T-helper 2 cell (primary cell): Measurements from ENCODE around the gene TMIE.

Source experiments
- DNase-seq, 5 experiments: peaks; one replicate each; pipeline versions ENCODE4 v3.0.0 to v3.0.0-alpha.2; 2012 to 2022
- total RNA-seq, 2 donors: gene quantifications; one replicate each; lab custom pipeline; 2026; lab: John Stamatoyannopoulos, UW

The TMIE gene
- total RNA-seq: 1.6 to 3.0 reads per million in 2 donors

- no peak for DNase-seq
Observed at GRCh38 chr3:46701181-46701939, at the start of gene TMIE. Gene TMIE (plus strand): TSS chr3:46701392. CDS start chr3:46701488, 96 bp downstream.

DNA sequence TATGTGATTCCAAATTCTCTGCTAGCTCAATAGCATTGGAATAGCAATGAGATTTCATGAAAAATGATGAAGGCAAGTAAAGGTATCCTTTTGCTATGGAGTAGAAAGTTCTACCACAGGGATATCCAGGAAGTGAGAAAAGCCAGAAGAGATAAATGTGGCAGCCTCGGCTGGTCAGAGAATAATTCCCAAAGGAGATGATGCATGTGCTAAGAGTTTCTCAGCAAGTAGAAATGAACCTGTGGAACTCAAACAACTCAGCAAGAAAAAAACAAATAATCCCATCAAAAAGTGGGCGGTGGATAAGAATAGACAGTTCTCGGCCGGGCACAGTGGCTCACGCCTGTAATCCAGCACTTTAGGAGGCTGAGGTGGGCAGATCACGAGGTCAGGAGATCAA is 45.9 kb upstream of the TMIE start:
- no peak for DNase-seq

GRCh38 chr3:46656778-46657556 is 44.2 kb upstream of the TMIE start:
- DNase-seq: no peak

DNA sequence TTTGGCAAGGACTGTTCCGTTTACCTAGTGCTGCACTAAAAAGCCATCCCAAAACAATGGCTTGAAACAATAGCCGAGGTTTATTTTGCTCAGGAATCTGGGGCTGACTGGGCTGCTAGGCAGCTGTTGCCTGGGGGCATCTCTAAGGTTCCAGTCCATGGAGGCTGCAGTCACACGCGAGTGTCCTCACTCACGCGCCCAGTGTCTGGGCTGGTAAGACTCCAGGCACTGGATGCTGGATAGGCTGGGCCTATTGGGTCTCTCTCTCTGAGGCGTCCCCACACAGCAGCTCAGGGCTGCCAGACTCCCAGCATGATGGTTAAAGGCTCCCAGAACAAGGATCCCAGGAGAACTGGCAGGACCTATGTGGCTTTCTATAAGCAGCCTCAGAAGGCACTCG is 41.9 kb upstream of the TMIE start:
- DNase-seq: no peak

- DNase-seq: no peak
Observed at GRCh38 chr3:46660003-46660402, 41.2 kb upstream of the TMIE start.

- DNase-seq: no peak
Observed at GRCh38 chr3:46660543-46661523, 40.4 kb upstream of the TMIE start.

DNA sequence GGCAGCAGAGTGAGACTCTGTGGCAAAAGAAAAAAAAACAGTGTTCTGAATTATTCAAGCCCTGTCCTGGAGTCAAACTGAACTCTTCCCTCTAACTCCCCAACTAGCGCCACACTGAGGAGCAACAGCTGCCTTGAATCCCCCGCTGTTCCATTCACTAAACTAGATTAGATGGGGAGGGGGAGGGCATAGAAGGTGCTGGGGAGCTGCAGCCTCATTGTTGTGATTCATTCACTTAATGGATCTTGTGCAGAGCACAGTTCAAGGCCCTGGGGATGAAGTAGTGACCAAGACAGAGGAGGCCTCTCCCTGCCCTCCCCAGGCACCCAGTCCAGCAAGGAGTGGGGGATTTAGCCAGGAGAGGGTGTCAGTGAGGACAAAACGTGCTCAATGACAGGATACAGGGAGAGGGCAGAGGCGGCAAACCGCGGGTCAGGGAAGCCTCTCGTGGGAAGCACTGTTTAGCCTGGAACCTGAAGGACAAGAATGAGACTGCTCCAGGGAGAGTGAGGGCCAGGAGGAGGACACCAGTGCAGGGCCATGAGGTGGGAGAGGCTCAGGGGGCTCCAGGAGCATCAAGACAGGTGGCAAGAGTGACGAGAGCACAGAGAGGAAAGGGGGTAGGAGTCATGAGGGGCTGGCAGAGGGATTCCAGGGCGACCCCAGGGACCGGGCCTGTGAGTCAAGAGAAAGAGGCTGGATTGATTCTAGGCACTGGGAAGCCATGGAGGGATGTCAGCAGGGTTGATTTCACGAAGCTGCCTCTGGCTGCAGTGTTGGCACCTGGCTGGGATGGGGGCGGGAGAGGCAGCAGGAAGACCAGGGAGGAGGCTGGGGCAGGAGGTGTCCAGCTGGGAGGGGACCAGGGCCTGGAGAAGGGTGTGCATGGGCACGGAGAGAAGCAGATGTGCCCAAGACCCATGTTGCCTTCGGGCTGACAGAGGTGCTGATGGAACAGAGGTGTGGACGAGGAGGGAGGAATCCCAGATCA is 39.1 kb upstream of the TMIE start:
- DNase-seq: no peak

- DNase-seq: no peak
Observed at GRCh38 chr3:46662771-46663551, 38.2 kb upstream of the TMIE start.

DNA sequence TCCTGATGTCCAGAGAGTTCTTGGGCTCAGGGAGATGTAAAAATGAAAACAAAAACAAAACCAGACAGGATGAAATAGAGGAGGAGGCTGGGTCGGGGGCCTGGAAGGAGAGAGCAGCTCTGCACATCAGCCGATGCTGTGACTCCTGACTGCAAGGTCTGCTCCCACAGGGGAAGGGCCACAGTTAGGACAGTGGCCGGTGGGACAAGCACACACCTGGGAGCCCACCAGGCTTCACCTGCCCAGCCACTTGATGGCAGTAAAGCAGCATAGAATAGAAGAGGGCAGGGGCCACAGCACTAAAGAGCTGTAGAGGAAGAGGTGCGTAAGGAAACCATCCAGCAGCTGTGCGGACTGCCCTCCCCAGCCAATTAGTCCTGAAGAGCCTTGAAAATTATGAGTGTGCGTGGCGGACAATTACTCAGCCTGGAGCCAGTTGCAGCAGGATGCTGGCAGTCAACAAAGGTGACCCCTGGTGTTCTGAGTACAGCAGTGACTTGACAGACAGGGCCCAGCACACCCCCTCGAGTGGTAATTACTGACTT is 37.5 kb upstream of the TMIE start:
- no peak for DNase-seq

GRCh38 chr3:46664188-46664970 is 36.8 kb upstream of the TMIE start:
- DNase-seq: no peak

- DNase-seq: no peak
Observed at GRCh38 chr3:46664971-46665762, 36.0 kb upstream of the TMIE start.

GRCh38 chr3:46665763-46666452 is 35.3 kb upstream of the TMIE start:
- no peak for DNase-seq

- no peak for DNase-seq
Observed at GRCh38 chr3:46666453-46666845, 34.7 kb upstream of the TMIE start.

GRCh38 chr3:46667061-46667621 is 34.1 kb upstream of the TMIE start:
- no peak for DNase-seq

DNA sequence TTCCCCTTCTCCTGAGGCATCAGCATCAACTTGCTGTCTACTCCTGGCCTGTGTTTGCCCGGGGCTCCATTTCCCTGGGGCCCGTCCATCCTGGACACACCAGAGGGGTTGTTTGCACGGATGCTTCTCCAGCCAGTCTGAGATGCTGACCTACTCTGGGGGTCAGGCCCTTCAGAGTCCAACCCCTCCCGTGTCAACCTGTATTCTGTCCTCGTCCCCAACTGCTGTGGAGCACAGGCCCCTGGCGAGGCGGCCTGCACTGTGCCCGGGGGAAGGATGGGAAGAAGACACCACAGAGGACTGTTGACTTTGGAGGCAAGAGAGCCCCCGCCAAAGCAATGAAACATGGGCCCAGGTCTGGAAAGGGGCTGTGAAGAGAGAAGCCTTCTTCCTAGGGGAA is 33.5 kb upstream of the TMIE start:
- no peak for DNase-seq

- no peak for DNase-seq
Observed at GRCh38 chr3:46668116-46668515, 33.1 kb upstream of the TMIE start.

- no peak for DNase-seq
Observed at GRCh38 chr3:46668591-46668990, 32.6 kb upstream of the TMIE start.
